Measurements from ENCODE around the gene PARP15. TPM values are rescaled to one million over a fixed set of nuclear protein-coding genes. Genes with fewer than 3 reads are reported as not detected.

PARP15 gene
- total RNA-seq, 1 experiment from 2014 or later, result 0.24 TPM

DNA sequence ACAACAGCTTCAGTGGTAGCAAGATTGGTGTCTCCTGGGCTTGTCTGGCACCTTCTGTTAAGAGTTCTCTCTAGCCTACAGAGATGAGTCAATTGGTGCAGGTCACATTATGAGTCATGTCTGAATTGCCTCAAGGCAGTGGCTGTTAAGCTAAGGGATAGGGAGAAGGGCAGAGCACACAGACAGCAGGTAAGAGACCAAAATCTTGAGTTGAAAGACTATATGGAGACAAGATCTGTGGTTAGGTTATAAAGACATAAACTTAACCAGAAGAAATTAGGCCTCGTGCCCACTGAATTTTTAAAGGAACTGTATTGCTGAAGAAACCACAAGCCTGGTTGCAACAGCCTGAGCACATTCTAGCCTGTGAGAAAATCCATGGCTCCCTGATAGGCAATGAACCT lies 43.5 kb upstream of the PARP15 start:
- no peak overlapping the region for H3K27ac Mint-ChIP-seq

More for the DNA sequence above, 43.5 kb upstream of the PARP15 start:
- no peaks in the 10 kb centered on the region for H3K27me3 ChIP-seq (ENCODE audit: insufficient read depth, low read length)
- no peak overlapping the region for H4K8ac ChIP-seq (replicated peaks; ENCODE audit: insufficient read length, low read depth, low read length)
- no peak overlapping the region for H3K23ac ChIP-seq (ENCODE audit: insufficient read length, low read depth, low read length)
- no peak overlapping the region for H3K9ac ChIP-seq (ENCODE audit: extremely low read depth, insufficient read length, low read length)
- no peak overlapping the region for H3K14ac ChIP-seq (ENCODE audit: insufficient read depth, low read length)
- no peak overlapping the region for H3K4me2 ChIP-seq (ENCODE audit: insufficient read depth, insufficient read length, low read length)
- H2AFZ ChIP-seq (ENCODE audit: low read length), result no peak overlapping the region
- no peak overlapping the region for H2BK20ac ChIP-seq (ENCODE audit: low read depth, low read length, poor library complexity, severe bottlenecking)
- no peak overlapping the region for H3K56ac ChIP-seq (ENCODE audit: insufficient read length, low read depth, low read length)
- Mint-ChIP-seq H3K9me3 (no peaks in the 10 kb centered on the region), H3K4me3 (no peak overlapping the region), H3K27me3 (ENCODE audit: low read depth) (no peaks in the 10 kb centered on the region), H3K4me1 (peaks cover 28 to 29% of the 10 kb centered on the region in 2 experiments), H3K36me3 (ENCODE audit: insufficient read depth in 1 of 3, low read depth in 3 of 3) (no peaks in the 10 kb centered on the region; a peak in 1 of 7 replicates)
- H2BK12ac ChIP-seq (ENCODE audit: insufficient read length, low read depth, low read length), result no peak overlapping the region
- peaks cover 3% of the 10 kb centered on the region; the same call in 1 of the 2 replicates for H3K4me1 ChIP-seq (ENCODE audit: insufficient read depth, low read length)
- H4K91ac ChIP-seq (ENCODE audit: insufficient read length, low read depth, low read length), result no peak overlapping the region
- no peak overlapping the region for H3K27ac ChIP-seq (ENCODE audit: insufficient read length, low read depth, low read length)
- WGBS (ENCODE audit: extremely low coverage, insufficient read length, low lambda C conversion rate), result no CpG with 5 or more reads among the region's 1 CpG
- no peak overlapping the region for H2BK5ac ChIP-seq (ENCODE audit: insufficient read length, low read length)
- no peak overlapping the region for H2BK15ac ChIP-seq (ENCODE audit: low read depth, low read length)
- no peaks in the 10 kb centered on the region for H3K79me2 ChIP-seq (ENCODE audit: insufficient read depth, low read length)
- no peaks in the 10 kb centered on the region for H3K23me2 ChIP-seq (ENCODE audit: insufficient read length, low read depth, low read length, poor library complexity, severe bottlenecking)
- no peak overlapping the region for H2BK120ac ChIP-seq (ENCODE audit: low read depth, low read length, poor library complexity, severe bottlenecking)
- no peaks in the 10 kb centered on the region for H3K9me3 ChIP-seq (ENCODE audit: control insufficient read depth, low read depth, low read length)
- H2AK5ac ChIP-seq (ENCODE audit: insufficient read length, low read length), result no peak overlapping the region
- TF ChIP-seq, protein P1, sequence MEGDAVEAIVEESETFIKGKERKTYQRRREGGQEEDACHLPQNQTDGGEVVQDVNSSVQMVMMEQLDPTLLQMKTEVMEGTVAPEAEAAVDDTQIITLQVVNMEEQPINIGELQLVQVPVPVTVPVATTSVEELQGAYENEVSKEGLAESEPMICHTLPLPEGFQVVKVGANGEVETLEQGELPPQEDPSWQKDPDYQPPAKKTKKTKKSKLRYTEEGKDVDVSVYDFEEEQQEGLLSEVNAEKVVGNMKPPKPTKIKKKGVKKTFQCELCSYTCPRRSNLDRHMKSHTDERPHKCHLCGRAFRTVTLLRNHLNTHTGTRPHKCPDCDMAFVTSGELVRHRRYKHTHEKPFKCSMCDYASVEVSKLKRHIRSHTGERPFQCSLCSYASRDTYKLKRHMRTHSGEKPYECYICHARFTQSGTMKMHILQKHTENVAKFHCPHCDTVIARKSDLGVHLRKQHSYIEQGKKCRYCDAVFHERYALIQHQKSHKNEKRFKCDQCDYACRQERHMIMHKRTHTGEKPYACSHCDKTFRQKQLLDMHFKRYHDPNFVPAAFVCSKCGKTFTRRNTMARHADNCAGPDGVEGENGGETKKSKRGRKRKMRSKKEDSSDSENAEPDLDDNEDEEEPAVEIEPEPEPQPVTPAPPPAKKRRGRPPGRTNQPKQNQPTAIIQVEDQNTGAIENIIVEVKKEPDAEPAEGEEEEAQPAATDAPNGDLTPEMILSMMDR (conservative IDR thresholded peaks at IDR 0.05), result no peak
- no peaks in the 10 kb centered on the region for H4K20me1 ChIP-seq (ENCODE audit: control insufficient read depth, insufficient read depth, insufficient read length)
- DNase-seq, result no peak
- H3T11ph ChIP-seq (ENCODE audit: low read length), result no peak overlapping the region
- H3K79me1 ChIP-seq (ENCODE audit: insufficient read depth, low read depth, low read length, poor library complexity, severe bottlenecking), result no peaks in the 10 kb centered on the region
- no peak overlapping the region for H3K18ac ChIP-seq (ENCODE audit: insufficient read length, low read depth, low read length)
- no peak overlapping the region for H4K5ac ChIP-seq (ENCODE audit: insufficient read length, low read depth, low read length)
- H3K4ac ChIP-seq (ENCODE audit: low read depth, low read length), result no peak overlapping the region
